Smooth muscle cell (in vitro differentiated cells): Measurements from ENCODE around the gene MICB. TPM values are rescaled to one million over a fixed set of nuclear protein-coding genes. Genes with fewer than 3 reads are reported as not detected.
"Not testable (repeated sequence)": the region's sequence is repeated elsewhere in the genome, so short reads cannot be mapped to it uniquely, and the experiment has no call there.

Experiments
- DNase-seq: peaks from one replicate; lab custom pipeline; 2025; ENCODE audit not compliant: unreplicated experiment; lab: John Stamatoyannopoulos, UW
- H2AFZ ChIP-seq: fragments of 200-600 bp; sonication (generic); 2 replicates; pipeline ENCODE4 v1.6.0; 2016; ENCODE audit warnings: antibody characterized with exemption, low read depth, mild to moderate bottlenecking
- H3F3A ChIP-seq: fragments of 200-600 bp; sonication (generic); 2 replicates; pipeline ENCODE4 v1.6.0; 2017; ENCODE audit warnings: antibody characterized with exemption, low read depth
- H3K27ac ChIP-seq: fragments of 200-600 bp; sonication (generic); 2 replicates; pipeline ENCODE4 v1.5.1; 2016; ENCODE audit warnings: low read depth, mild to moderate bottlenecking
- H3K27me3 ChIP-seq: fragments of 200-600 bp; sonication (generic); 2 replicates; pipeline ENCODE4 v1.6.1; 2016; ENCODE audit warnings: low read depth, mild to moderate bottlenecking
- H3K36me3 ChIP-seq: fragments of 200-600 bp; sonication (generic); 2 replicates; pipeline ENCODE4 v1.5.1; 2016; ENCODE audit warnings: low read depth
- H3K4me1 ChIP-seq: fragments of 200-600 bp; sonication (generic); 2 replicates; pipeline ENCODE4 v1.5.1; 2016; ENCODE audit warnings: low read depth
- H3K4me2 ChIP-seq: fragments of 200-600 bp; sonication (generic); 2 replicates; pipeline ENCODE4 v1.6.0; 2016; ENCODE audit warnings: mild to moderate bottlenecking
- H3K4me3 ChIP-seq: fragments of 200-600 bp; sonication (generic); 2 replicates; pipeline ENCODE4 v1.5.1; 2016; ENCODE audit warnings: mild to moderate bottlenecking
- H3K79me2 ChIP-seq: fragments of 200-600 bp; sonication (generic); 2 replicates; pipeline ENCODE4 v1.6.0; 2016; ENCODE audit warnings: low read depth, mild to moderate bottlenecking
- H3K9ac ChIP-seq: fragments of 200-600 bp; sonication (generic); 2 replicates; pipeline ENCODE4 v1.6.0; 2016; ENCODE audit warnings: low read depth
- H3K9me3 ChIP-seq: fragments of 200-600 bp; sonication (generic); replicated peaks from 2 replicates; pipeline ENCODE4 v1.5.1; 2016; ENCODE audit warnings: low read depth
- H4K20me1 ChIP-seq: fragments of 200-600 bp; sonication (generic); 2 replicates; pipeline ENCODE4 v1.6.0; 2016; ENCODE audit warnings: low read depth
- WGBS: methylation state at CpG from one replicate; pipeline ENCODE4 v1.1.7; 2016; ENCODE audit warnings: low lambda C conversion rate; 5-methylcytosine and 5-hydroxymethylcytosine counted together
- polyA plus RNA-seq: library from polyadenylated mRNA; unstranded; fragments of >200 nt; fragmentation: Nextera tagmentation; extraction: Ambion mirVana; gene quantifications from 2 replicates; pipeline ENCODE4 v1.2.1, GENCODE V29; 2016
- total RNA-seq: library from RNA; depleted of rRNA; stranded (reverse); fragments of >200 nt; gene quantifications from 2 replicates; pipeline ENCODE4 v1.2.3, GENCODE V29; 2014
- TF ChIP-seq, protein P1 (sequence below): fragments of 200-600 bp; sonication (generic); IDR thresholded peaks from 2 replicates; pipeline ENCODE4 v1.5.1; 2017; ENCODE audit warnings: borderline replicate concordance, mild to moderate bottlenecking, antibody characterized with exemption; ENCODE audit not compliant: insufficient read depth, poor library complexity, severe bottlenecking

Gene MICB
- total and polyA plus RNA-seq, 2 experiments from 2014 or later = 2.4 to 2.9 TPM

DNA sequence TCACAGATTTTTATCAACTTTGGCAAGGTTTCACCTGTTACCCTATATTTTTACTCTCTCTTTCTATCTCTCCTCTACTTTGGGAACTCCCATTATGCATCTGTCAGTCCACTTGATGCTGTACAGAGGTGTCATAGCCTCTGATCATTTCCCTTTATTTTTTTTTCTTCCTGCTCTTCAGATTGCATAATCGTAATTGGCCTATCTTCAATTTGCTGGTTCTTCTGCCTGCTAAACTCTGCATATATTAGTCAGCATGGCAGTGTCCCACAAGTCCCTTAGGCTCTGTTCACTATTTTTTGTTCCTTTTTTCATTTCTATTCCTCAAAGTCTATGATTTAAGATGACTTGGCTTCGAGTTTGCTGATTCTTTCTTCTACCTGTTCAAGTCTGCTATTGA, 44.7 kb upstream of the MICB start:
- Histone ChIP-seq H3K27me3 (peaks cover 16% of the 10 kb centered on the region), H3K4me2 (no peak overlapping the region), H3K4me3 (no peak overlapping the region), H3K9me3 (no peaks in the 10 kb centered on the region), H4K20me1 (no peaks in the 10 kb centered on the region), H3K9ac (no peak overlapping the region), H3K4me1 (no peaks in the 10 kb centered on the region), H3F3A (no peaks in the 10 kb centered on the region), H2AFZ (no peak overlapping the region), H3K36me3 (no peaks in the 10 kb centered on the region), H3K79me2 (no peaks in the 10 kb centered on the region), H3K27ac (no peak overlapping the region)
- WGBS = 90% methylated on average over 2 of the region's 2 CpGs
- no peak for DNase-seq
- TF ChIP-seq, protein P1, sequence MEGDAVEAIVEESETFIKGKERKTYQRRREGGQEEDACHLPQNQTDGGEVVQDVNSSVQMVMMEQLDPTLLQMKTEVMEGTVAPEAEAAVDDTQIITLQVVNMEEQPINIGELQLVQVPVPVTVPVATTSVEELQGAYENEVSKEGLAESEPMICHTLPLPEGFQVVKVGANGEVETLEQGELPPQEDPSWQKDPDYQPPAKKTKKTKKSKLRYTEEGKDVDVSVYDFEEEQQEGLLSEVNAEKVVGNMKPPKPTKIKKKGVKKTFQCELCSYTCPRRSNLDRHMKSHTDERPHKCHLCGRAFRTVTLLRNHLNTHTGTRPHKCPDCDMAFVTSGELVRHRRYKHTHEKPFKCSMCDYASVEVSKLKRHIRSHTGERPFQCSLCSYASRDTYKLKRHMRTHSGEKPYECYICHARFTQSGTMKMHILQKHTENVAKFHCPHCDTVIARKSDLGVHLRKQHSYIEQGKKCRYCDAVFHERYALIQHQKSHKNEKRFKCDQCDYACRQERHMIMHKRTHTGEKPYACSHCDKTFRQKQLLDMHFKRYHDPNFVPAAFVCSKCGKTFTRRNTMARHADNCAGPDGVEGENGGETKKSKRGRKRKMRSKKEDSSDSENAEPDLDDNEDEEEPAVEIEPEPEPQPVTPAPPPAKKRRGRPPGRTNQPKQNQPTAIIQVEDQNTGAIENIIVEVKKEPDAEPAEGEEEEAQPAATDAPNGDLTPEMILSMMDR = no peak

DNA sequence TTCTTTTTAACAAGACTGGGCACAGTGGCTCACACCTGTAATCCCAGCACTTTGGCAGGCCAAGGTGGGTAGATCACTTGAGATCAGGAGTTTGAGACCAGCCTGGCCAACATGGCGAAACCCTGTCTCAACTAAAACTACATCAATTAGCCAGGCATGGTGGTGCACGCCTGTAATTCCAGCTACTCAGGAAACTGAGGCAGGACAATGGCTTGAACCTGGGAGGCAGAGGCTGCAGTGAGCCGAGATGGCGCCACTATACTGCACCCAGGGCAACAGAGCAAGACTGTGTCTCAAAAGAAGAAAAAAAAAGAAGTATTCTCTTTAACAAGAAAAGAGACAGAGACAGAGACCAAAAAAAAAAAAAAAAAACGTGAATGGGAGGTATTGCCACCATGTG, 38.1 kb upstream of the MICB start:
- not testable (repeated sequence) for H3K4me1 ChIP-seq, H3K27ac ChIP-seq, H3K27me3 ChIP-seq, H3K4me3 ChIP-seq, H3F3A ChIP-seq, H3K36me3 ChIP-seq, DNase-seq, H4K20me1 ChIP-seq, H3K9me3 ChIP-seq, H3K9ac ChIP-seq, H2AFZ ChIP-seq, H3K79me2 ChIP-seq, H3K4me2 ChIP-seq
- WGBS = 90% methylated on average over 5 of the region's 5 CpGs

DNA sequence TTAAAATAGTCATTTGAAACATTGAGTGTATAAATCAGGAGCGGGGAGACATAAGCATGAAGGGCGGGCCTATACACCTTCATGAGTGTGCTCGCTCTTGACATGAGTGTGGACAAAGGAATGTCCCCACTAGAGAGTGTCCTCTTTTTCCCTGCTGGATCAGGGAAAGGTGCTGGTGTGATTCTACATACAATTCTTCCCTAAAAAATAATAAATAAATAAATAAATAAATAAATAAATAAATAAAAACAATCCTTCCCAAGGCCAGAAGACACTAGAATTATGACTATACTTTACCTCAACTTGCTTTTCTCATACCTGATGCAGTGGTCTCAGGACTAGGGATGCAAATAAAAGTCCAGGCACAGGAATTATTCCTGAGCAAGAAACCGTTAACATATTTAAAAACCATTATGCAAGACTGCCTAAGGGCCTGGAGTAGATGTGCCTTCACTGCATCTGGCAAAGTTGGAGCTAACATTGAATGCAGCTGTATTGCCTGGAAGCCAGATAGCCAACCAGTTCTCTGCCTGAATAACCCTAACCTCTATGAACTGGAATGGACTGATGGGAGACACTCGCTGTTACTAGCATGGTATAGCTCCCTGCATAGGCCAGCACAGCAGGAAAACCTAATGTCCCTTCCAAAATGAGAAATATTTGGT, 37.5 kb upstream of the MICB start:
- Histone ChIP-seq H4K20me1 (no peaks in the 10 kb centered on the region), H3K4me2 (no peak overlapping the region), H3K9ac (no peak overlapping the region), H3K9me3 (no peaks in the 10 kb centered on the region), H3K27me3 (peaks cover 9% of the 10 kb centered on the region), H3K4me1 (no peaks in the 10 kb centered on the region), H3K27ac (no peak overlapping the region), H3K36me3 (no peaks in the 10 kb centered on the region), H3K79me2 (no peaks in the 10 kb centered on the region), H3K4me3 (no peak overlapping the region), H3F3A (no peaks in the 10 kb centered on the region), H2AFZ (no peak overlapping the region)
- TF ChIP-seq, protein P1 = no peak
- WGBS = 94% methylated on average over 5 of the region's 5 CpGs
- no peak for DNase-seq

DNA sequence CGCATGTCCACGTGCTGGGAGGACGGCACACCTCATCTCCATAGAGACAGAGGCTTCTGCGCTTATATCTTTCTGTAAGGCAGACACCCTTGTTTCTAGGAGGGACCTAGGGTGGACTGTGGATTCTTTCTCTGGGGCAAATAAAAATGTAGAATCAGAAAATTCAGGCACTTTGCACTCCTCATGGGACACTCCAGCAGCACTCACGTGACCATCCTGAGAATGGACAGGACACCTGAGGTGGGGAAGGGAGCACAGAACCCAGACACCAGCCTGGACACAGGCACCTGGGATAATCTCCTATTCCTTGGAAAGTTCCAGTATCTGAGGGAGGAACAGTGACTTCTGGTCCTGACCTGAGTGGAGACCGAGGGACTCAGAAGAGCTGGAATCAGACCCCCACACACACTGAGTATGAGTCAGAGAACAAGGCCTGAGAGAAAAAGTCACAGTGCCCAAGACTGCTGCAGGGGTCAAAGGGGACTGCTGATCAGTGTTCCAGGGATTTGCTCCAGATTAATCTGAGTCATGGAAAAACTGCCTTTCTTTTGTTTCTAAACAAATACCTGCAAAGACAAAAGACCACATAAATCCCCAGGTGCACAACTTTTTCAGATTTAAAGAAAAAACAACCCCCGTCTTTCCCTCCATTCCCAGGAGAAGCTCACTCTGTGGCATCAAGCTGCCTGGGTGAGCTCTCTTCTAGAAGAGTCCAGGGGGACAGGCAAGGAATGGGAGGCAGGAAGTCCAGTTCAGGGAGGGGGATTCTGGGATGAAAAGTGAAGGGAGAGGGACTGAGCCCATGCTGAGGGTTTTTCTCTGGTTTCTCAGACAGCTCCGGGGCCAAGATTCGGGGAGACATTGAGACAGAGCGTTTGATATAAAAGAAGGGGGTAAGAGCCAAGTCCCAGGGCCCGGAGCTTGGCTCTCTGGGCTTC, 35.6 kb upstream of the MICB start:
- no peak for DNase-seq
- peaks cover 4% of the 10 kb centered on the region for H3K27me3 ChIP-seq
- WGBS = 66% methylated on average over 11 of the region's 11 CpGs

More for the DNA sequence above, 35.6 kb upstream of the MICB start:
- Histone ChIP-seq H2AFZ (peak overlapping the region; percentile 75), H3K36me3 (no peaks in the 10 kb centered on the region), H3K9me3 (no peaks in the 10 kb centered on the region), H3K4me1 (no peaks in the 10 kb centered on the region), H3K79me2 (no peaks in the 10 kb centered on the region), H3F3A (no peaks in the 10 kb centered on the region), H3K4me3 (peak overlapping the region; percentile 47), H3K27ac (no peak overlapping the region), H4K20me1 (no peaks in the 10 kb centered on the region), H3K9ac (no peak overlapping the region), H3K4me2 (peak overlapping the region; percentile 80)
- TF ChIP-seq, protein P1 = no peak
